NCI-H748 treated with DMSO at 0.1 percent for 48 hours (cell line): ENCODE results near the gene OSM.
"Not testable (repeated sequence)": the region's sequence is repeated elsewhere in the genome, so short reads cannot be mapped to it uniquely, and the experiment has no call there.

ENCODE experiments used
- DNase-seq: peaks from one replicate; lab custom pipeline; 2025; lab: John Stamatoyannopoulos, UW

OSM gene

DNA sequence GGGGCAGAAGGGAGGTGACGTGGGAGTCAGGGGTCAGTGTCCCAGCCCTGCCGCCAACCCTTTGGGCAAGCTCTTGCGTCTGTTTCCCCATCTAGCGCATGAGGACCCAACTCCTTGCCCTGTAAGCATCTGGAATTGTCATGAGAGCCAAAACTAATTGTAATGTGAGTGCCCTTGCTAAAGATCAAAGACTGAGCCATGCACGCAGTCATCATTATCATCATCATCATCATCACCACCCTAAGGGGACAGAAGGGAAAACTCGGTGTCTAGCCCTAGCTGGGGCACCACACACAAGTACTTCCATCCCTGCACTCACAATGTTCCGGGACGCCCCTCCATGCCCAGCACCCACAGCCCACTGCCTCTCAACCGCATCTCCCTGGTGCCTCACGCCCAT is 22.6 kb downstream of the OSM start:
- DNase-seq: no peak

DNA sequence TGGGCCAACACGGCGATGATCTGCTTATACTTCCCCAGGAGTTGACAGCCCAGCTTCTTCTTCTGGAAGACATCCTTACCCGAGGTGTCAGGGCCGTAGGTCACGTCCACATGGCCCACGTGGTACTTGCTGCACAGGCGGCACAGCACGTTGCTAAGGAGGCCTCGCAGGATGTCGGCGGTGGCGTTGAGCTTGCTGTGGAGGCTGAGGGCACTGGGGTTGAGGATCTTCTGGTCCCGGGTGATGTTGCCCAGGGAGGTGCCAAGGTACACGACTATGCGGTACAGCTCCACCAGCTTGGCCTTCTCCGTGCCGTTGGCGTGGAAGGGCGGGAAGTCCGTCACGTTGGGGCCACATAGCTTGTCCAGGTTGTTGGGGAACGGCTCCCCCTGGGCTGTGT is 23.0 kb downstream of the OSM start:
- no peak for DNase-seq

DNA sequence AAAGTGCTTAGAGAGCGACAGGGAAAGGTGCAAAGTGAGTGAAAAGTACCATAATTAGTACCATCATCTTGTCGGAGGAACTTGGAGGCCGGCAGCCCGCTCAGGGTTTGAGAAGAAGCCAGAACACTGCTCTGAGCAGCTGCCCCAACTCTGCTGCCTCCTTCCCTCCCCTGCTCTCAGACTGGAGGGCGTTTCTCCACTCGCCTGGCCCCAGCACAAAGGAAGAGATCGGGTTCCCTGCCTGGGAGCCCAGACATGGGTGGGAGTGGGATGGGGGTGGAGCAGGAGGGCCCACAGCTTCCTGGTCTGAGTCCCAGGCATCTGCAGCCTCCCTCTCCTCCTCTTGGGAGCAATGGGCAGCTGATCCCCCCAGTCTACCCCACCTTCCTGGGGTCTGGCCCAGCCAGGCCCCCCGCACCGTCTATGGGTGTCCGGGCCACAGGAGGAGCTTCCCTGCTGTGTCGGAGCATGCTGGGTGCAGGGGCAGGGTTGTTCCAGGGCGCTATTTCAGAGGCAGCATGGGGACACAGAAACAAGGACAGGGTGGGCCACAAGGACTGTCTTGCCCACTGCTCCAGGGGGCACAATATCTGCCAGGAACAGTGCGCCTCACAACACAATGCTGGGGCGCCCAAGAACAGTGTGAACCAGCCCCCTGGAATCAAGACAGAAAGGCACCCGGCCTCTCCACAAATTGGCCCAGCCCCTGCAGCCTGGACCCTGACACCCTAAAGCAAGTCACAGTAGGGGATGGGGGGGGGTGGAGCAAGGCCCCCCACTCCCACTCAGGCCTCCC is 24.9 kb downstream of the OSM start:
- no peak for DNase-seq

DNA sequence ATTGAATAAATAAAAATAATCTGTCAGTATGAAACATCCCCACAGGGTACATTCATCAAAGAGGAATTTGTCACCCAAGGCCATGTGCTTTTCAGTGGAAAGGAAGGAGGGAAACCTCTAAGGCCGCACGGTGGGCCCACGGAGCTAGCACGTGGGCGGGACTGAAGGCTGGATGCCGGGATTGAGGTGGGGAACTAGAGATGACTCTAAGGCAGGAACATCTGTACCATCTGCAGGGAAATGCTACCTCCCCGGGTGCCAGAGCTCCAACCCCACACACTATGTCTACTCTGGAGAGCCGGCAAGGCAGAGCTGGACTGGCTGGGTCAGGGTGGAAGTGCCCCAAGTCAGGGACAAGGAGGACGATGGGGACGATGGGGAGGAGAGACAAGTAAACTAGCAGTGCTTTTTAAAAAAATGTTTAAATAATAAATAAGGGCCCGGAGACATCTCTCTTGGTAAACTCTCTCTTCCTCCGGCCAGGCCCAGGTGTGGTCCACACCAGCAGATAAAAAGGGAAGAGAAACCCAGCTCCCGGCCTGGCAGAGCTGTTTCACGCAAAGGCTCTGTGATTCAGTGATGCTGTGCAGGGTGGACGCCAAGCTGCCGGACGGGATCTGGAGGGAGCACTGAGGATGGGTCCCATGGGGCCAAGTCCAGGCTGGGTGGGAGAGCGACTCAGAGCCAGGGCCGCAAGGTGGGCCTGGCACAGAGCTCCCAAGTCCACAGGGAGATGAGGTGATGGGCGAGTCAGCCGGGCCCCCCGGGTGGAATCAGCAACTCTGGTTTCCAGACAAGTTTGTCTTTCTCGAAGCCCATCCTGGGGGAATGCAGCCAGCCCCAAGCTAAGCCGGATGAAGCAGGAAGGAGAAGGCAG is 25.9 kb downstream of the OSM start:
- DNase-seq: no peak

DNA sequence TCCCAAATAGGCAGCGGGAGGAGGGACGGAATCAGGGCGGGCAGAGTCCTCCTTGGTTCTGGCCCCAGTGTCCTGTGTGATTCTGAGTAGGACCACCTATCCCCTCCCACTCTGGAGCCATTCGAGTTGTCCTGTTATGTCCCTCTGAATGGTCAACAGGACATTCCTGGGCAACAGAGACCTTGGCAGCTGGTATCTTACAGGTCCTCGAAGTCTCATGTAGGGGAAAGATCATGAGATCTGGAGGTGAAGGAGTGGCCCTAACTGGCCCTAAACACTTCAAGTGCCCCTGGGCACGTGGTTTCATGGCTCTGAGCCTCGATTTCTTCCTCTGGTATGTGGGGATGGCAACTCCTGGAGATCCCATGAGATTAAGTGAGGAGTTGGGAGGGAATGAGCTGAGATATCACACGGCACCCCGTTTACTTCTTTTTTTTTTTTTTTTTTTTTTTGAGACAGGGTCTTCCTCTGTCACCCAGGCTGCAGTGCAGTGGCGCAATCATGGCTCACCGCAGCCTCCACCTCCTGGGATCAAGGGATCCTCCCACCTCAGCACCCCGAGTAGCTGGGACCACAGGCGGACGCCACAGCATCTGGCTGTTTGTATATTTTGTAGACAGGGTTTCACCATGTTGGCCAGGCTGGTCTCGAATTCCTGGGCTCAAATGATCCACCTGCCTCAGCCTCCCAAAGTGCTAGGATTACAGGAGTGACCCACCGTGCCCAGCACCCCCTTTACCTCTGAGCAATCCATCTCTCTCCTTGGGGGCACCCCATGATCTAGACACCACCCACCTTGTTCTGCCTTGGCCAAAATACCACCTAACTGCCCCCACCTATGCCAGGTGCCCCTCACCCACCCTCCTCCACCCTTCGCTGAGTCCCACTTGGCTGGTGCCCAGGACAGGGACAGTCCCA is 26.9 kb downstream of the OSM start:
- no peak for DNase-seq

DNA sequence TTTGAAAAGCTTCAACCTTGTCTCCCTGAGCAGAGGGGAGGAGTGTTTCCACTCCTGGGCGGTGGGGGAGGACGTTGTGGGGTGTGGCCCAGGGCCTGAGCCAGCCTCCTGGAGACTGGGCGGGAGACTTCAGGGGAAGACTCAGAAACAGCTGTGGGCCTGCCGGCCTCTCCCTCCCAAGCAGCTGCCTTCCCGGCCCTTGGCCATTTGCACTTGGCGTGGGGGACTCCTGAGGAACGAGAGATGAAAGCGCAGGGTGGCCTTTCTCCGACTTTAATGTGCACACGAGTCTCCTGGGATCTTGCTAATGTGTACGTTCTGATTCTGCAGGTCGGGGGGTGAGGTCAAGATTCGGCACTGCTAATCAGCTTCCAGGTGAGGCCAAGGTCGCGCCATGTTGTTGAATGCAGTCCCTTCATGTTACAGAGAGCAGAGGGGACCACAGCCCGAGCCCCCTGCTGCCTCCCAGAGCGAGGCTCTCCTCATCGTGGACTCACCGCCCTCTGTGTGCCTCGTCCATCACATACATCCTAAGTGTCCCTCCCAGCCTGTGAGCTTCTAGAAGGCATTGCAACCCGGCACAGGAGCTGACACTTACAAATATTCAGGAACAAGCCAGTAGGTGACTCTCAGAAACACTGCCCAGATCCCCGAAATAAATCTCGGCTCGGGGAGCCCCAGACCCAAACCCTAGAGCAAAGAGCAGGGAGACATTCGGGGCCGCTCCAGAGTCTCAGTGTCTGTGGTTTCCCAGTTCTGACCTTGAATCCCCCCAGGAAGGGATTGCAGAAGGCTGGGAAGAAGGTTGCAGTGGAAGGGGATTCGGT is 27.8 kb downstream of the OSM start:
- no peak for DNase-seq

DNA sequence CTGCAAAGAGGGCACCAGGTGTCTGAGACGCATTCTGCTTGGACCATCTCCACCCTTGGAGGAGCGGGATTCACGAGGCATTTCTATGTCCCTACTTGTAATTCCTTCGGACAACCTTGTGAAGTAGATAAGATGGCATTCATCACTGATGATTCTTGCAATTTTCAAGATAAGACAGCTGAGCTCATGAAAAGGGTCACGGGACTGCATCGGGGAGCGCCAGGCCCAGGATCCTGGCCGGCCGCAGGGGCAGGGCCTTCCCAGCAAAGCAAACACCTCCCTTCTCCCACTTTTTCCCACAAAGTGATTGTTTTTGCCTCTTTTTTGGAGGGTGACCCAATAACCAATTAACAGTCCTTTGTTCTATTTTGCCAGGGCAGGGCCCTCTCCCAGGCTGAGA is 28.5 kb downstream of the OSM start:
- no peak for DNase-seq

DNA sequence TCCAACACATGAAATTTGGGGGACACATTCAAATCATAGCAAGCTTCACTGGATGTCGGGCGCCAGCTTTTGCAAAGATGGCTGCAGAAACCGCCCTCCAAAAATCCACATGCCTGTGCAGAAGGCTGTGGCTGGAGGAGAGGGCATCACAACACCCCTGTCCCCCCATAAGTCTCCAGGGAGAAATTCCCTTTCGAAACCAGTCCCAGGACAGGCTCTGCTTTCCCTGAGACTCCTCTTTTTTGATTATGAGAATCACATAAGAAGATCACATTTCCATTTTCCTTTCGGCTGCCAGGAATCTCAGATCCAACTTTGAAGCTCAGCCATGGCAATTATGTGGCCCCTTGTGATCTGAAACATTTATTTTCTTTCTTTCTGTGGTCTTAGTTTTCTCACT is 29.8 kb downstream of the OSM start:
- no peak for DNase-seq

DNA sequence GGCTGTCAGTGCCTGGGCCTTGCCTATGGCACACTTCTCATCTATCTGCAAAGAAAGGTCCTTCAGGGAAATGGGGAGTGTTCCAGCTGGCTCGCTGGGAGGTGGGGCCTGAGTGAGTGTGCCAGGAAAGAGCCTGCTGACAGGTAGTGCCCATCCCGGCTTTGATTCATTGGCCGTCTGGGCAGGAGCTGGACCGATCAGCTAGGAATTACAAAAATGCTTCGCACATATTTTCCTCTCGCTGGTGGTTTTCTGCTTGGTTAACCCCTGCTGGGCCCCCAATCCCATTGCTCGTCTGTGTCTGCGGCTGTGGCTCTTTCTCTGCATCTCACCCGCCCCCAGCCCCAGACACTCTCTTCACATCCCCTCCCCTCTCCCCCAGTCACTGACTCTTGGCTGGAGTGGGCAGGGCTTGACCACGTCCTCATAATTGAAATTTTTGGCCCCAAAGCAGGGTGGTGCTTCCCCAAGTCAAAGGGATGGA is 30.9 kb downstream of the OSM start:
- DNase-seq: no peak

DNA sequence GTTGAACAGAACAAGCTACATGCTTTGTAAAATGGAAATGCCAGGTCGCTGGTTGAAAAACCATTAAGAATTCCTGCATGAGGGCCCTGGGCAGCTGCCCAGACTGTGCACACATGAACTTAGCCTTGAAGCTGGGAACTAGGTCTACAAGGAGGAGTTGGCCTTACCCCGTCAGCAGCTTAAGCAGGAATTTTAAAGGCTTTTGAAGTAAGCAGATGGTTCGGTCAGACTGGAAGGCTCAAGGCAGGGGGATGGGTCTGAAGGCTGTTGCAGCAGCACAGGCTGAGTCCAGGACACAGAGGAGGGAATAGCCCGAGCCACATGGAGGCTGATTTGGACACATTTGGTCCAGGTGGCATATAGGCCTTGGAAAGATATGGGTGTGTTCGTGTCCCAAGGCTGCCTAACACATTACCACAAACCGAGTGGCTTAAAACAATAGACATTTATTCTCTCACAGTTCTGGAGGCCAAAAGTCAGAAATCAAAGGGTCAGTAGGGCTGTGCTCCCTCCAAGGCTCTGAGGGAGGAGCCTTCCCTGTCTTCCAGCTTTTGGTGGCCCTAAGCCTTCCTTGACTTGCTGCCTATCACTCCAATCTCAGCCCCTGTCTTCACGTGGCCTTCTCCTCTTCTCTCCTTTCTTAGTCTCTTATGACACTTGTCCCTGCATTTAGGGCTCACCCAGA is 31.7 kb downstream of the OSM start:
- no peak for DNase-seq

DNA sequence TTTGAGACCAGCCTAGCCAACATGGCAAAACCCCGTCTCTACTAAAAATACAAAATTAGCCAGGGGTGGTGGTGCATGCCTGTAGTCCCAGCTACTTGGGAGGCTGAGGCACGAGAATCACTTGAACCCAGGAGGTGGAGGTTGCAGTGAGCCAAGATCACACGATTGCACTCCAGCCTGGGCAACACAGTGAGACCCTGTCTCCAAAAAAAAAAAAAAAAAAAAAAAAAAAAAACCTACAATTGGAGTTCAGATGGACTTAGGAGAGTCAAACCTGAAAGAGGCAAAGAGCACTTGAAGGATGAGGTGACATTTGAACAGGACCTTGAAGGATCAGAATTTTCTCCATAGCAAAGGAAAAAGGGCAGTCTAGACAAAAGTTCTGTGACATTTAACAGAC is 32.3 kb downstream of the OSM start:
- DNase-seq: not testable (repeated sequence)

DNA sequence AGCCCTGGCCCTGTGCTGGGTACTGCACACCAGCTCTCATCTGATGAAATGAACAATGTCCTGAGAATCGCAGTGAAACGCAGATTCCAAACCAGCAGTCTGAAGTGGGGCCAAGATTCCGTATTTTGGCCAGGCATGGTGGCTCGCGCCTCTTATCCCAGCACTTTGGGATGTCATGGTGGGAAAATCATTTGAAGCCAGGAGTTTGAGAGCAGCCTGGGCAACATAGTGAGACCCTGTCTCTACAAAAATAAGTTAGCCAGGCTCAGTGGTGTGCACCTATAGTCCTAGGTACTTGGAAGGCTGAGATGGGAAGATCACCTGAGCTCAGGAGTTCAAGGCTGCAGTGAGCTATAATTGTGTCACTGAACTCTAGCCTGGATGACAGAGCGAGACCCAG is 33.1 kb downstream of the OSM start:
- no peak for DNase-seq

DNA sequence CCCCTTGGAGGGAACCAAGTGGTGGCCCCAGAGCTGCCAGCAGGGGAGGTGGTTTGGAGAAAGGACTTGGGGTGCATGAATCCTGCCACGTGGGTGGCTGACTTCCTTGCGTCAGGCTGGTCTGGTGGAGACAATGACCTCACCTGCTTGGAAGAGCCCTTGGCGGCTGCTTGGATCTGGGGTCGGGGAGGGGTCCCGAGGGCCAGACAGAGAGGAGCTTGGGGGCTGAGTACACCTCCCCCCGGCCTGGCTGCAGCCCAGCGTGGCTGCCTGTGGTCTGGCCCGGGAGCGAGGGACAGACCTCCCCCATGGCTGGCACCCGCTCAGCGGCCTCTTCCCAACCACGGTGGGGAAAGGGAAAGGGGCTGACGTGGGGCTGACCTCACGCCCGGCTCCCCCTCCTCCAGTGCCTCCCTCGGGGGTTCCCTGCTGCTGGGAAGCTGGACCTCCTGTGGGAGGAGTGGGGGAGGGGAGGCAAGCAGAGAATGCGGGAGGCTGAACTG is 33.9 kb downstream of the OSM start:
- DNase-seq: no peak

DNA sequence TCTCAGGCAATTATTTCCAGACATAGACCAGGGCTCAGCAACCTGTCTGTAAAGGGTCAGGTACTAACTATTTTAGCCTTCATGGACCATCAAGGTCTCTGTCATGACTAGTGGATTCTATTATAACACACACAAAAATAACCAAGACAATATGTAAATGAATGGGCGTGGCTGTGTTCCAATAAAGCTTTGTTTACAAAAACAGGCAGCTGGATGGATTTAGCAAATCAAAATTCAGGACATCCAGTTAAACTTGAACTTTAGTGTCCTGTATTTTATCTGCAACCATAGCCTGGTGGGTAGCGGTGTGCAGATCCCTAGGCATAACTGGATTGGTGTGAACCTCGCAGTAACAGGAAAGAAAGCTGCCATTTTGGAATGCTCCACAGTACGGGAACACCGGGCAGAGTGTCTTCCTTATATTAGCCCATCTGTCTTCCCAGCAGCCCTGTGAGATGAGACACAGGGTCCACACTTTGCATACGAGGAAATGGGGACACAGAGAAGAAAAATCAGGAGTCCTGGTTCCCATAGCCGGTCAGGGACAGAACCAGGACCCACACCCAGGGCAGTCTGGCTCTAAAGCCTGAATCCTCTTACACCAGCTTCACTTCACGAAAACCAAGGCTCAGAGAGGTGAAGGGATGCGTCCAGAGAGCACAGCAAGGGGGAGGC is 35.7 kb downstream of the OSM start:
- no peak for DNase-seq

DNA sequence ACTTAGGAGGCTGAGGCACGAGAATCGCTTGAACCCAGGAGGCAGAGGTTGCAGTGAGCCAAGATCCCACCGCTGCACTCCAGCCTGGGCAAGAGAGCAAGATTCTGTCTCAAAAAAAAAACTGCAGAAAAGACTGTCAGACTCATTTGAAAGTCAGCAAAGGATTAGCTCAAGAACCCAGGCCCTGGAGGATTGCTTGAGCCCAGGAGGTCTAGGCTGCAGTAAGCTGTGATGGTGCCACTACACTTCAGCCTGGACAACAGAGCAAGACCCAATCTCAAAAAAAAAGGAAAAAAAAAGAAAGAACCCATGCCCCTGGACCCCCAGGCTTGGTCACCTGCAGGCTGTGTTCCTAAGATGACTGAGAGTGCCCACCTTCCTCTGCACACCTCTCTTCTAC is 36.3 kb downstream of the OSM start:
- DNase-seq: no peak

DNA sequence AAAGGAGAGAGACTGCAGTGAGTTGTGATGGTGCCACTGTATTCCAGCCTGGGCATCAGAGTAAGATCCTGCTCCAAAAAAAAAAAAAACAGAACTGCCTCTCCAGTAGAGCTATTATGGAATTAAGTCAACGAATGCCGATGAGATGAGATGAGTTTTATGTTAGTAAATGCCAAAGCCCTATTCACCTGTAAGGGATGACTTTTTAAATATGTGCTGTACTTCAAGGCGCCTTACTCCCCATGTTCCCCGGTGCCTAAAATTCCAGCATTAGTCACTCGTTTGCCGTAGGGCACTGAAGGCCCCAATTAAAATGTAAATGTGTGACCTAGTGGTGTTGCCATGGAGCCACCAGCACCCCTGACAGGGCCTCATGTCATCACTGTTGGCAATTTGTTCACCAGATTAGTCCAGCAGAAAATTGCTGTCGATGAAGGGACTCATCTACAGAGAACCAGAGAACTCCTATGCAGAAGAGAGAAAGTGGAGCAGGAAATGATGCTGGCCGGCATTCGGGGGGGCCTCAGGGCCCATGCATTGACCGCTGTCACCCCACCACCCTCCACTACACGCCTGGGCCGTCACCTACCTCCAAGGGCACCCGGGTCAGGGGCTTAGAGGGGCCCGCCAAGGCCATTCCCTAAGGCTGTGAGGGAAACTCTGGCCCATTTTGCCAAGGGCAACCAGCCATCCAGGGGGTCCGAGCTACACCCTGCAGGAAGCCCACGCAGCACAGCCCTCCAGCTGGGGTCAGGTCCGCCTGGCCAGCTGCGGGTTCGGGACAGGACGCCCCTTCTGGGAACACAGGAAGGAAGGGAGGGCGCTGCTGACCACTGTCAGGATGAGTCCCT is 37.9 kb downstream of the OSM start:
- no peak for DNase-seq

DNA sequence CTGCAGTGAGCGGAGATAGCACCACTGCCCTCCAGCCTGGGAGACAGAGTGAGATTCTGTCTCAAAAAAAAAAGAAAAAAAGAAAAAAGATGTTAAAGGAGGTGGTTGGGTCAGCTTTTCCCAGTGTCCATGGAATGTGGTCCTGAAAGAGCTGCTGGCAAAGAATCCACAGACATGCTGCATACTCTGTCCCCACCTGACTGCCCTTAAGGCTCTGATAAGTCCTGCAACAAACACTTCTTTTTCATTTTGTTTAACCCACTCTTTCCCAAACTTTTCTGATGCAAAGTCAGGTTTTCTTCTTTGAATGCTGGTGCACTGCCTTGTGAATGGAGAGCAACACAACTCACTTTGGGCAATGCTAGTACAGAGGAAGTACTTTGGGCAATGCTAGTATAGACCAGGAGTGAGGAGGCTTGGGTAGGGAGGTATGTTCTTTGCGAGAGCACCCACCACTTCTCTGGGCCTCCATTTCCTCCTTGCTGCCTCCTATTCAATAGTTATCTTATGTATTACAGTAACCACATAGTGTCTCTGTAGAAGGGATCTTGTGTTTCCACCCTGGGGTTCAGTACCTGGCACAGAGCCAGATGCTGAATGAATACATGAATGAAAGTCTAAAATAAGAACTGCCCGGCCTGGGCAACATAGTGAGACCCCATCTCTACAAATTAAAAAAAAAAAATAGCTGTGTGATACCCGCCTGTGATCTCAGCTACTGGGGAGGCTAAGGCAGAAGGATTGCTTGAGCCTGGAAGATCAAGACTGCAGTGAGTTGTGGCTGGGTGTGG is 39.0 kb downstream of the OSM start:
- DNase-seq: no peak

DNA sequence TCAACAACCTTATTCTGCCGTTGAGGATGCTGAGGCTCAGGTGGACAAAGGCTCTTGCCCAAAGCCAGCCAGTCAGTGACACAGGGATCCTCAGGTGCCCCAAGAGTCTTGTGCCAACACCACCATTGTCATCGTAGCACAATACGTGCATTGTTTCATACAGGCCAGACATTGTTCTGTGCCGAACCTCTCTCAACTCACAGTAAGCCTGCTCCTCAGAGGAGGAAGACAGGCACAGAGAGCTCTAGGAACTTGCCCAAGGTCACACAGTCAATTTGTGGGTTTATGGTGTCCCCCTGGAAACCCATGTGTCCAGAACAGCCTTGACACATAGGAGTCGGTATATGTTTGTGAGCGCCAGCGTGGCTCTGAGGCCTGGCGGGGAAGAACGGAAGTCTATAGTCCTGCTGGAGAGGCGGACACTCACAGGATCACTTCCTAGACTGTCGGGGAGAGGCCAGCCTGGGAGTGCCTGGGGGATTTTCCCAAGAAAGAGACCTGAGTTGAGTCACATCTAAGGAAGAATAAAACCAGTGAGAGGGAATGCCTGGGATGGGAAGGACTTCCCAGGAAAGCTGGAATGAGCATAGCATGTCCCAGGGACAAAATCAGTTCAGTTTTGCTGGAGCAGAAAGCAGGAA is 40.3 kb downstream of the OSM start:
- no peak for DNase-seq
